Naive thymus-derived CD4-positive, alpha-beta T cell (primary cell): ENCODE results near the gene CLINT1. TPM values are rescaled to one million over a fixed set of nuclear protein-coding genes. Genes with fewer than 3 reads are reported as not detected.

Experiments
- ATAC-seq: fragments of 150-1000 bp; cut with Tn5 transposase; 2 replicates; pipeline ENCODE4 v1.10.0; 2021; ENCODE audit warnings: mild to moderate bottlenecking, moderate library complexity
- CTCF ChIA-PET: fragments of 350-600 bp; sonication (Branson Sonifier 250); formaldehyde crosslinking; loops from one replicate; lab custom pipeline; 2021; ENCODE audit warnings: antibody characterized with exemption; lab: Charles Lee
- POLR2A ChIA-PET: fragments of 350-600 bp; sonication (Branson Sonifier 250); formaldehyde crosslinking; loops from one replicate; lab custom pipeline; 2021; ENCODE audit warnings: antibody characterized with exemption, inconsistent platforms; lab: Charles Lee
- DNase-seq, 9 donors: peaks; one replicate each; pipeline versions ENCODE4 v3.0.0 to v3.0.0-alpha.2; 2020 to 2022; ENCODE audit warnings: mixed read lengths in 1 of 9
- H3K27ac ChIP-seq: one replicate; pipeline ENCODE4 v1.7.0; 2013; ENCODE audit warnings: mild to moderate bottlenecking, low read depth, low read length, moderate library complexity
- H3K27me3 ChIP-seq, 2 donors: one replicate each; pipeline ENCODE4 v1.7.0; 2013; ENCODE audit warnings: low read length in 2 of 2, mild to moderate bottlenecking in 2 of 2, moderate library complexity in 2 of 2; ENCODE audit not compliant: control insufficient read depth in 2 of 2, insufficient read depth in 2 of 2
- H3K36me3 ChIP-seq, 3 experiments: 1 replicate in 2 of 3; 2 replicates in 1 of 3; pipeline ENCODE4 v1.7.0; 2013; ENCODE audit warnings: low read length in 3 of 3, mild to moderate bottlenecking in 3 of 3, moderate library complexity in 1 of 3; ENCODE audit not compliant: insufficient read depth in 3 of 3, control insufficient read depth in 2 of 3
- H3K4me1 ChIP-seq, 2 donors: one replicate each; pipeline ENCODE4 v1.7.0; 2013; ENCODE audit warnings: low read length in 2 of 2, mild to moderate bottlenecking in 2 of 2, moderate library complexity in 1 of 2; ENCODE audit not compliant: control insufficient read depth in 2 of 2, insufficient read depth in 2 of 2
- H3K4me3 ChIP-seq: 2 replicates; pipeline ENCODE4 v1.7.0; 2013; ENCODE audit warnings: mild to moderate bottlenecking, low read length
- H3K9me3 ChIP-seq, 3 experiments: 1 replicate in 2 of 3; 2 replicates in 1 of 3; pipeline ENCODE4 v1.7.0; 2013; ENCODE audit warnings: low read length in 3 of 3; ENCODE audit not compliant: control insufficient read depth in 2 of 3
- H3K27ac Mint-ChIP-seq, 9 donors: one replicate each; pipeline ENCODE4 v1.8.0; 2020 to 2022; ENCODE audit warnings: mixed read lengths in 9 of 9, mild to moderate bottlenecking in 8 of 9, moderate library complexity in 5 of 9, inconsistent platforms in 2 of 9
- H3K27me3 Mint-ChIP-seq, 5 donors: one replicate each; pipeline ENCODE4 v1.8.0; 2021 to 2022; ENCODE audit warnings: mixed read lengths in 5 of 5, mild to moderate bottlenecking in 1 of 5
- H3K36me3 Mint-ChIP-seq, 5 donors: one replicate each; pipeline ENCODE4 v1.8.0; 2020 to 2022; ENCODE audit warnings: mixed read lengths in 5 of 5, mild to moderate bottlenecking in 3 of 5, inconsistent platforms in 1 of 5
- H3K4me1 Mint-ChIP-seq, 7 donors: one replicate each; pipeline ENCODE4 v1.8.0; 2020 to 2022; ENCODE audit warnings: mixed read lengths in 7 of 7, mild to moderate bottlenecking in 3 of 7, inconsistent platforms in 1 of 7
- H3K4me3 Mint-ChIP-seq, 10 donors: one replicate each; pipeline ENCODE4 v1.8.0; 2020 to 2022; ENCODE audit warnings: mild to moderate bottlenecking in 10 of 10, mixed read lengths in 10 of 10, moderate library complexity in 6 of 10, inconsistent platforms in 2 of 10
- H3K9me3 Mint-ChIP-seq, 11 donors: one replicate each; pipeline ENCODE4 v1.8.0; 2020 to 2022; ENCODE audit warnings: mixed read lengths in 11 of 11, mild to moderate bottlenecking in 4 of 11, inconsistent platforms in 1 of 11, moderate library complexity in 1 of 11
- intact Hi-C, 2 donors: fragments of 100-400 bp; cut with micrococcal nuclease; formaldehyde crosslinking; loops; one replicate each; pipeline ENCODE4 v1.15.1; 2023
- polyA plus RNA-seq, 2 donors: library from polyadenylated mRNA; unstranded; fragments of 300-500 nt; fragmentation: Illumina TruSeq; gene quantifications; one replicate each; pipeline ENCODE4 v1.2.3, GENCODE V29; 2021
- total RNA-seq, 6 experiments: library from RNA in 5 of 6; stranded (reverse) in 5 of 6; gene quantifications; 1 replicate in 5 of 6; 2 replicates in 1 of 6; pipeline ENCODE4 v1.2.3 and lab custom pipeline; 2021 to 2026

CLINT1 gene
- total and polyA plus RNA-seq, 7 experiments from 2014 or later = 57.5 to 94.2 (median 74.0) TPM

DNA sequence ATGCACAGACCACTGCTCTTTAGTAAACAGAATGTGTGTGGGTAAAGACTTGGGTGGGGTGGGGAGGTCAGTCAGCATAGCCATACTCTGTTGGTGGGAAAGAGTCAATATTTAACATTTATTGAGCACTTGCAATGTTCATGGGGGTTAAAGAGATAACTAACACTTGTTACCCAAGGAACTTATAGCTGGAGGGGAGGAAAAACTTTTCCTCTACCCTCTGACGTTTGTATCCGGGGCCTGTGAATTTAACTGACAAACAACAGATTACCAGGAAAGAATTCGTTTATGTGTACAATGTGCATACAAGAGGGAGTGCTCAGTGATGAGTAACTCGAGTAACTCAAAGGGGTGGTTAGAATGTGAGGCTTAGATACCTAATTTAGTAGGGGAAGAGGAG is 6.8 kb upstream of the CLINT1 start:
- intact Hi-C loops = no loop called here
- ATAC-seq (no peak), DNase-seq (no peak)
- Mint-ChIP-seq H3K4me1 (peaks cover 9 to 32% (median 27%) of the 10 kb centered on the region in 7 donors), H3K9me3 (peaks cover 0 to 5% (median 3%) of the 10 kb centered on the region in 11 donors), H3K4me3 (no peak overlapping the region), H3K27ac (no peak overlapping the region), H3K27me3 (peaks cover 0 to 3% (median 0%) of the 10 kb centered on the region in 5 donors), H3K36me3 (no peaks in the 10 kb centered on the region)
- ChIA-PET POLR2A (no interaction called here), CTCF (no interaction called here)
- H3K36me3 ChIP-seq = no peaks in the 10 kb centered on the region
- no peak overlapping the region for H3K27ac ChIP-seq
- H3K27me3 ChIP-seq = no peaks in the 10 kb centered on the region
- H3K9me3 ChIP-seq = no peaks in the 10 kb centered on the region
- peaks cover 0 to 3% of the 10 kb centered on the region in 2 donors for H3K4me1 ChIP-seq
- H3K4me3 ChIP-seq = no peak overlapping the region

DNA sequence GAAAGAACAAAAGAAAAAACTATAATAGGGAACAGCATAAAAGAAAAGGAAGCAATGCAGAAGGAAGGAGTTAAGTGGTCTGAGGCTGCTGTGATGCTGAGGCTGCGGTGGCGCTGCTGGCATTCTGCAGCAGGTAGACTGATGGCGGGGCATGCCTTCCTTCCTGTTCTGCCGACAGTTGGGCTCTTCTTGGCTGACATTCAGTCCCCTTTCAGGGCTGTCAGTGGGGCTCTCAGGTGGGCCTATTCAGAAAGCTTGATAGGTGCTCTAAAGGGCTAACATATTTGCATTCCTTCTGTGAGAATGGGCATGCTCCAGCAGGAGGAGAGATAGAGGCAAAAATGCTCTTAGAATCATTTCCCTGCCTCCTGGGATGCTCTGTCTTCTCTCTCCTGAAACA is 5.1 kb upstream of the CLINT1 start:
- Histone ChIP-seq H3K4me1 (peaks cover 3 to 7% of the 10 kb centered on the region in 2 donors), H3K4me3 (no peak overlapping the region), H3K27ac (no peak overlapping the region), H3K36me3 (no peaks in the 10 kb centered on the region), H3K9me3 (no peaks in the 10 kb centered on the region), H3K27me3 (no peaks in the 10 kb centered on the region)
- no peaks in the 10 kb centered on the region for H3K36me3 Mint-ChIP-seq
- peak overlapping the region in 5 of 9 donors; percentile 32 to 78 (median 55) for H3K27ac Mint-ChIP-seq
- CTCF ChIA-PET = no interaction called here
- H3K9me3 Mint-ChIP-seq = peaks cover 0 to 3% (median 0%) of the 10 kb centered on the region in 11 donors
- peak overlapping the region in 2 of 10 donors; percentile 11 to 20 for H3K4me3 Mint-ChIP-seq
- DNase-seq (peak in 5 of 9 donors; percentile 22 to 54 (median 41)), ATAC-seq (no peak)
- no peaks in the 10 kb centered on the region for H3K27me3 Mint-ChIP-seq
- intact Hi-C loops = no loop called here
- peaks cover 20 to 46% (median 40%) of the 10 kb centered on the region in 7 donors for H3K4me1 Mint-ChIP-seq
- POLR2A ChIA-PET = no interaction called here

DNA sequence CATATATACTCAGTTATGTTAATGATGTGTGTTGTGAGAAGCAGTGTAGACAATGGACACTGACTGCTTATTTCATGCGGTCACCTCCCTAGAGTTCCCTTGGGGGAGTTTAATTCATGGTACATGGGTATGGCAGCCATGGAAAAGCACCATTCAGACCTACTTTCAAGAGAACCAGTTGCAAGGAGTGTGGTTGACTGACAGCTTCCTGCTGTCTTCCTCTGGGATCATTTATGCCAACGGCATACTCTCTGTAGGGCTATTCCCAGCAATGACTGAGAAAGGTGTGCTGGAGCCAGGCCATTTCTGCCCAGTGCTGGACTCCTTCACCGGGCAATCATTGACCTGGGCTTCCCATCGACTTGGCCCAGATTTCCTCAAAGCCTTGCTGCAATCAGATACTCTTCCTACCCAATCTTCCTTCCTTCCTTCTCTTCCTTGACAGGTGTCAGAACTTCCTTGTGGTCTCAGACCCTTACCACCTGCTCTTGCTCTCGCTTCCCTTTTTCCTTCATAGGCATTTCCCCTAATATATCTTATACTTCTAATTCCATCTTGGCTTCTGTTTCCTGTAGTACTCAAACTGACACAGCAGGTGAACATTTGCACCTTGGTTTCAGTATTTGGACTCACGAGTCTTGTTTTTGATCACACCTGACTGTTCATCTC is 3.4 kb upstream of the CLINT1 start:
- Histone ChIP-seq H3K36me3 (peaks cover 0 to 6% (median 0%) of the 10 kb centered on the region in 3 experiments), H3K9me3 (no peaks in the 10 kb centered on the region), H3K4me3 (no peak overlapping the region), H3K27ac (no peak overlapping the region), H3K27me3 (no peaks in the 10 kb centered on the region), H3K4me1 (peaks cover 5 to 7% of the 10 kb centered on the region in 2 donors)
- H3K9me3 Mint-ChIP-seq = peaks cover 0 to 3% (median 0%) of the 10 kb centered on the region in 11 donors
- CTCF ChIA-PET = interaction anchor here (1.7 kb wide), 1 partner anchor 119 kb away, joined by 4 read pairs; the partner anchor contains the start of gene LSM11
- peak overlapping the region in 2 of 10 donors; percentile 18 to 41 for H3K4me3 Mint-ChIP-seq
- H3K4me1 Mint-ChIP-seq = peaks cover 28 to 57% (median 52%) of the 10 kb centered on the region in 7 donors
- peak overlapping the region in 5 of 9 donors; percentile 8 to 87 (median 51) for H3K27ac Mint-ChIP-seq
- POLR2A ChIA-PET = no interaction called here
- intact Hi-C loops = no loop called here
- H3K36me3 Mint-ChIP-seq = peaks cover 0 to 5% (median 3%) of the 10 kb centered on the region in 5 donors
- ATAC-seq (no peak), DNase-seq (no peak)
- H3K27me3 Mint-ChIP-seq = no peaks in the 10 kb centered on the region

DNA sequence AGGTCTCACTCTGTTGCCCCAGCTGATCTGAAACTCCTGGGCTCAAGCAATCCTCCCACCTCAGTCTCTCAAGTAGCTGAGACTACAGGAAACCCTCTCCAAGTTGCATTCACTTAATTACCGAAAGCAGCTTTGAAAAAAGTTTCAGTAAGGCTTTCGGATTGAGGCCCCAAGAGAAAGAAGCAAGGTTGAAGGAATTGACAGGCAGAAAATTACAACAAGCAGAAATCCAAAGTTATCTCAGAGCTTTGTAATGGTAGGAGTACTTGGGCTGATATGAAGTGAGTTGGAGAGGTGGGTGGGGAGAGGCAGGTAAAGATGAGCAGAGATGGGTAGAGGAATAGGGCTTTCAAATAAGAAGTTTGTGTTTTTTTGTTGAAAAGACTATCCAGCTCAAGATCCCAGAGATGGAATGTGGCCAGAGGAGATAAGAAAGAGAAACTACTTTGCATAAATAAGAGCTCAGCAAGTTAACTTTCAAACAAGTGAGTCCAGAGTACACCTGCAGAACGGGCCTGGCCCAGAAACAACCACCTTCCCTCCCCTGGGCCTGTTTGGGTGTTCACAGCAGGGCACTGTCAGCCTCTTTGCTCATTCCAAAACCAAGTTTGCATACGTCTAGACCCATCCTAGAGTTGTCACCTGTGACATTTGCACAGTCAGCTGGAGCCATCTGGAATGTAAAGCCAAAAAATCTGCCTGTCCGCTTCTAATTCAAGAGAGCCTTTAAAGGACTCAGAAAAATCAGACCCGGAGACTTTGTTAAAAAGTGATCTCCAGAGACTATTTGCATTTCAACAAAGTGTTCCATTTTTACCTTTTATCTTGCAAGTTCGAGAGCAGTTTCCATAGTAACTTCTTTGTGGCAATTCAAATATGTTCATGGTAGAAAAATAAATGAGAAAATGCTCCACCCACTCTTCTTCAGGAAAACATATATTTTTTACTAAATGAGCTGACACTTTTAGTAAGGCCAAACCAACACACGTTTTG is 2.2 kb upstream of the CLINT1 start:
- peaks cover 37 to 68% (median 62%) of the 10 kb centered on the region in 7 donors for H3K4me1 Mint-ChIP-seq

DNA sequence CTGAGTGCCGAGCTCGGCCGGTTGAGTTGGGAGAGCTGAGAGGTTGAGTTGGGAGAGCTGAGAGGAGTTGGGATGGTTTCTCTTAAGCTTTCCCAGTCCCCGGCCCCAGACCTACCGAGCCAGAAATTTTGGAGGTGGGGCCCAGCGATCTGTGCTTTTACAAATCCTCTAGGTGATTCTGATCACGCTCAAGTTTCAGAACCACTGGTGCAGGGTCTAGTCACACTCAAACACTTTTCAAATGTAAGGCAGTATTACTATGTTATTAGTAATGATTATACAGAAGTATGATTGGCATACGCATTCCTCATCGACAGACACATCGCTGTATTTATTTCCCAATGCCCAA is 256 bp upstream of the CLINT1 start:
- Mint-ChIP-seq H3K4me3 (peak overlapping the region; percentile 88 to 99 (median 96)), H3K9me3 (peaks cover 0 to 3% (median 0%) of the 10 kb centered on the region in 11 donors), H3K27me3 (no peaks in the 10 kb centered on the region), H3K4me1 (peaks cover 47 to 83% (median 78%) of the 10 kb centered on the region in 7 donors), H3K27ac (peak overlapping the region; percentile 55 to 99 (median 95)), H3K36me3 (peaks cover 0 to 10% (median 3%) of the 10 kb centered on the region in 5 donors)
- H3K36me3 ChIP-seq = peaks cover 0 to 6% (median 0%) of the 10 kb centered on the region in 3 experiments
- H3K27me3 ChIP-seq = no peaks in the 10 kb centered on the region
- DNase-seq (no peak), ATAC-seq (no peak)
- H3K4me3 ChIP-seq = peak overlapping the region; percentile 96
- peaks cover 7 to 13% of the 10 kb centered on the region in 2 donors for H3K4me1 ChIP-seq
- peak overlapping the region; percentile 85 for H3K27ac ChIP-seq
- ChIA-PET POLR2A (interaction anchor here (0.9 to 1.2 kb wide), 2 partner anchors 10 to 1405 kb away, joined by 3 read pairs; no protein-coding TSS in a partner anchor), CTCF (interaction anchor here (1.0 to 1.1 kb wide), 2 partner anchors 39 to 89 kb away, joined by 5 read pairs; no protein-coding TSS in a partner anchor)
- intact Hi-C loops = loop anchor here (1.0 to 10.0 kb wide), 15 partner anchors 33 to 1553 kb away; partner anchors contain the start of genes MED7 (in 2 of the 2), RNF145 (in 2 of the 2) and THG1L (in 2 of the 2)
- H3K9me3 ChIP-seq = no peaks in the 10 kb centered on the region

More for the DNA sequence above, 2.2 kb upstream of the CLINT1 start:
- ChIA-PET POLR2A (interaction anchor here (0.7 to 0.8 kb wide), 2 partner anchors 99 to 1347 kb away, joined by 3 read pairs; no protein-coding TSS in a partner anchor), CTCF (interaction anchor here (0.6 to 1.7 kb wide), 3 partner anchors 17 to 118 kb away, joined by 4 read pairs; partner anchors contain the start of gene LSM11)
- peak overlapping the region; percentile 39 to 67 (median 54) for H3K4me3 Mint-ChIP-seq
- no peaks in the 10 kb centered on the region for H3K27me3 Mint-ChIP-seq
- Histone ChIP-seq H3K27me3 (no peaks in the 10 kb centered on the region), H3K9me3 (no peaks in the 10 kb centered on the region), H3K36me3 (peaks cover 0 to 6% (median 0%) of the 10 kb centered on the region in 3 experiments), H3K4me1 (peaks cover 7 to 13% of the 10 kb centered on the region in 2 donors), H3K4me3 (no peak overlapping the region), H3K27ac (no peak overlapping the region)
- H3K36me3 Mint-ChIP-seq = peaks cover 0 to 5% (median 3%) of the 10 kb centered on the region in 5 donors
- intact Hi-C loops = no loop called here
- ATAC-seq (no peak), DNase-seq (no peak)
- peak overlapping the region in 6 of 9 donors; percentile 9 to 79 (median 59) for H3K27ac Mint-ChIP-seq
- peaks cover 0 to 3% (median 0%) of the 10 kb centered on the region in 11 donors for H3K9me3 Mint-ChIP-seq
